Stimulated activated CD8-positive, alpha-beta memory T cell treated with anti-CD3 and anti-CD28 coated beads, Interleukin-12 subunit alpha, Interleukin-12 subunit beta, amount 100 ng/mL, for 4 hours (primary cell): ENCODE results near the gene CIPC.

Experiments used
- DNase-seq: peaks from one replicate; pipeline ENCODE4 v3.0.0-alpha.2; 2020; ENCODE audit warnings: low read depth

Gene CIPC

DNA sequence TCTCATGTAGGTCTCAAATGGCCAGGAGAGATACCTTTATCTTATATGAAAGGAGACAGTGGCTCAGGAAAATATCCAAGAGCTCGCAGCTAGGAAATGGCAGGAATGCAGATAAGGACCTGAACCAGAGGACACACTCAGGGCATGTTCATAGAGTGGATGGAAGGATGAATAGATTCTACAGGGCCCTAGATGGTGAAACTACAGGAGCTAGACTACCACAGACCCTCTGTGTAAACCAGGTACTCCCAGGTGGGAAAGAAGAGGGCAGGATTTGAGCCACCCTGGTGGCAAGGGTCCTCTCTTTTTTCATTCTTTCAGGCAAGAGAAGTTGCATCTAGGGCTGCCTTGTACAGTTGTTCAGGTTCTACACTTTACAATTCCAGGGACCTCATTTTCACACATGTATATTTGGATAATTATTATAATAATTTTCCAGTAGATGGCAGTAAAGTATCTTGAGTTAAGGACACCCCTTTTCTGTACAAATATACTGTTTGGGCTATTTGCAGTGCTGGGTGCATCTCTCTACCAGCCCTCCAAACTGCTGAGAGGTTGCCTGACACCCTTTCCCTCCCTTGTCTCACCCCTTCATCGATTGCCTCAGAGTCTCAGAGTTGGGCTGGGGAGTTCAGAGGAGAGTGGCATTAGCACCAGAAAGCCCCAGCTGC lies 54.0 kb downstream of the CIPC start:
- DNase-seq: no peak

DNA sequence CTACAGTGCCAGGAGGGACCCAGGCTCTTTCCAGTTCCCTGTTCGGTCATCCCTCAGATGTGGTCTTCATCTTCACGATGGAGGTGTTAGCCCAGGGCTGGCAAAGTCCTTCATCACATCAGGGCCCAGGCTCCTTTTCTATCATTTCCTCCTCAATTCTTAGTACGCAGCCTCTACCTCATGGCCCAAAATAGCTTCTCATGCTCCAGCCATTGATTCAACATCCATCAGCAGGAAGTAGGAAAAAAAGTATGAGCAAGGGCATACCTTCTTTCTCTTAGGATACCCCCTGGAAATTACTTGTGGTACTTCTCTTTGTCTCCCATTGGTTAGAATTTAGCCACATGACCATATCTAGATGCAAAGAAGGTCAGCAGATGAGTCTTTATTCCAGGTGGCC lies 55.7 kb downstream of the CIPC start:
- DNase-seq: no peak

DNA sequence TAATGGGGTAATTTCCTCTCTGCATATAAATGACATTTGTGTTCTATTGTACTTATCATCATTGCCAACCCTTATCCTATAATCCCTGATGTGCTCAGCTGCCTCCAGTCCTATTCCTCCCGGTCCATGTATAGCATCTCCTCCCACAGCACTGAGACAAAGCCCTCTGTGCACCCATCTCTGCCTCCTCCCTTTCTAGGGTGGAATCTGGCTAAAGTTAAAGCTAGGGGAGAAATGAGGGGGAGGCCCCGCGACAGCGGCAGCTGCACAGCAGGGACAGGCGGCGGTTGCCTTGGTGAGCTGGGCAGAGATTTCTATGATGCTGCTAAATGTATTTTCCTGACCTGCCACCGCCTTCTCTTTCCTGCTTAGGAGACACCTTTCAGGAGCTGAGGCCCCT lies 56.4 kb downstream of the CIPC start:
- DNase-seq: no peak

DNA sequence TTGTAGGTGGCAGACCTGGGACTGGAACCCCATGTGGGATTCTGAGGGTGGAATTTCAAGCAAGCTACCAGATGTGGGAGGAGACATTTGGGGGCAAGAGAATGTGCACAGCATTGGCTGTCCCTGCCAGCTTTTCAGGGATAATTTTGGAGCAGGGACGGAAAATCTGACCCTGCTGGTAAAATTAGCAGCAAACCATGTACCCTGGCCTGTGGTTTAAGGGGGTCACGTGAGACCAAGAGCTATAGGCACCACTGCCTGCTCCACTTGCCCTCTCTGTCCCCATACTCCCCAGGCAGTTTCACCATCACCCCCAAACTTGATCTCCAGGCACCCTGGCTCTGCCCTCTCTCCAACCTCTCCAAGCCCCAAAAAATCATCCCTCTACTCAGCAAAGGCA lies 57.0 kb downstream of the CIPC start:
- DNase-seq: no peak

DNA sequence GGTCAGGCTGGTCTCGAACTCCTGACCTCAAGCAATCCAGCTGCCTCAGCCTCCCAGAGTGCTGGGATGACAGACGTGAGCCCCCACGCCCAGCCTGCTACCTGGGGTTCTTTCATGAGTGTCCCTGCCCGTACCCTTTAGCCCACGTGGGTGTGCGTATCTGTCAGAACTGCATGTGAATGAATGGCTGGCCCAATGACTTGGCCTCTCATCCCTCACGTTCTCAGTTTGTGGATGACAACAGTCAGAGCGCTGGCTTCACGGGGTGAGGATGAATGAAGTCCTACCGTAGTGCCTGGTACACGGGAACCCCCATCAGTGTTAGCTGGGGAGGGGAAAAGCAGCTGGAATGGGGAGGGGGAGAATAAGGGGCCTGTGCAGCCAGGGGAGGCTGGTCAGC lies 59.7 kb downstream of the CIPC start:
- DNase-seq: no peak

DNA sequence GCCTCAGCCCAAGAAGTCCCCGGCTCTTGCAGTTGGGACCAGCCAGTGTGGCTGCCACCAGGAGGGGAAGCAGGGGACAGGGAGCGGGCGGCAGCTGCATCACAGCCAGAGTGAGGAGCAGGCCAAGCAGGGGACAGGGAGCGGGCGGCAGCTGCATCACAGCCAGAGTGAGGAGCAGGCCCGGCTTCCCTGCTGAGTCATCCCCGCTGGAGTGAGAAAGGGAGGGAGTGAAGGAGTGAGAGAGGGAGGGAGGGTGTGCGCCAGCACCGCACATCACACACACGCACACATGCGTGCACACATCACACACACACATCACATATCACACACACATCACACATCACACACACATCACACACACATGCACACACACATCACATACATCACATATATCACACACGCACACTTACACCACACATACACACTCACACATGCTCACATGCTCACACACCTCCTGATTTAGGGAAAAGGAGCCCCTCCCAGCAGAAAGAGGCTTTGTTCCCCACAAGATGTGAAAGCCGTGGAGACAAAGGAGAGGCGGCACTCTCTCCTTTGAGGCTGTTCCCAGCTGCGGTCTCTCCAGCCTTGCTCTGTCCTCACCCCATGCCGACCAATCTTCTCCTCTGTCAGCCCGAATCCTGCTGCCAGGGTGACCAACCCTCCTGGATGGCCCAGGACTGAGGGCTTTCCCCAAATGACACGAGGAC lies 60.3 kb downstream of the CIPC start:
- DNase-seq: no peak

DNA sequence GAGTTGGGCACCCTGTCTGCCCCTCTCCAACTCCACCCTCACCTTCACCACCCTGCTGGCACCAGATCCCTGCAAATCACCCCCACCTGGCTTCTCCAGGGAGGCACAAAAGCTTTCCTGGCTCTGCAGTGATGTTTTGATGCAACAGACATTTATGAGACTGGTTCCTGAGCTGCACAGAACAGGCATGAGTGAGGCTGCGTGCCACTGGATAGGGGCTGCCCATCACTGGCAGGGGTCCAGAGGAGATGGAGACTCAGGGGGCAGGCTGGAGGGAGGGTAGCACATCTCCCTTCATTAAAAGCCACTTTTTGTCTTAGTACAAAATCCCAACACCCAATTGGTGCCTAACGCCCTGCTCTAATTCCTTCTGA lies 60.8 kb downstream of the CIPC start:
- no peak for DNase-seq

DNA sequence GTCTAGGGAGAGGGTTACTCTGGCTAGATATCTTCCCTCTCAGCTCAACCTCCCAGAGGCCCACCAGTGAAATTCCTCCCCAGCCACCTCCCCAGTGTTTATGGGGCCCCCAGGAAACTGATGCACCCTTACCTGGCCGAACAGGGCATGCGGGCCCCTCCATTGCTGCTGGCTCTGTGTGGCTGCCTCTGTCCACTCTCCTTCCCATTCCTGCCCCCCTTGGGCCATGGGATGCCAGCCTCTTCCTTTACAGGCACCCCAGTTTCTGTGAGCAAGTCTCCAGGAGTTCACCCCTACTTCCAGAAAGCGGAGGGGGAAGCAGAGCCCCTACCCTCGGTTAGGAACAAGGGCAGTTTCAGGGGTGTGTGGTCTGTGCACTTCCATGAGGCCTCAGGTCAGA lies 63.0 kb downstream of the CIPC start:
- no peak for DNase-seq
